Endothelial cell of umbilical vein (primary cell): Measurements from ENCODE around the gene PRKAG1.

Experiments used
- GATA2 ChIP-seq: IDR thresholded peaks from 2 replicates; pipeline ENCODE4 v1.7.0; 2011; ENCODE audit warnings: low read depth, mild to moderate bottlenecking, moderate library complexity, mixed read lengths, low read length; ENCODE audit not compliant: insufficient read length, insufficient read depth
- POLR2A ChIP-seq: IDR thresholded peaks from 2 replicates; pipeline ENCODE4 v1.6.1; 2012; ENCODE audit warnings: low read depth, mild to moderate bottlenecking, control low read depth, low read length
- POLR2AphosphoS5 ChIP-seq: IDR thresholded peaks from 2 replicates; pipeline ENCODE4 v1.6.1; 2012; ENCODE audit warnings: low read depth, mild to moderate bottlenecking, control low read depth, low read length, moderate library complexity; ENCODE audit not compliant: insufficient read depth

DNA sequence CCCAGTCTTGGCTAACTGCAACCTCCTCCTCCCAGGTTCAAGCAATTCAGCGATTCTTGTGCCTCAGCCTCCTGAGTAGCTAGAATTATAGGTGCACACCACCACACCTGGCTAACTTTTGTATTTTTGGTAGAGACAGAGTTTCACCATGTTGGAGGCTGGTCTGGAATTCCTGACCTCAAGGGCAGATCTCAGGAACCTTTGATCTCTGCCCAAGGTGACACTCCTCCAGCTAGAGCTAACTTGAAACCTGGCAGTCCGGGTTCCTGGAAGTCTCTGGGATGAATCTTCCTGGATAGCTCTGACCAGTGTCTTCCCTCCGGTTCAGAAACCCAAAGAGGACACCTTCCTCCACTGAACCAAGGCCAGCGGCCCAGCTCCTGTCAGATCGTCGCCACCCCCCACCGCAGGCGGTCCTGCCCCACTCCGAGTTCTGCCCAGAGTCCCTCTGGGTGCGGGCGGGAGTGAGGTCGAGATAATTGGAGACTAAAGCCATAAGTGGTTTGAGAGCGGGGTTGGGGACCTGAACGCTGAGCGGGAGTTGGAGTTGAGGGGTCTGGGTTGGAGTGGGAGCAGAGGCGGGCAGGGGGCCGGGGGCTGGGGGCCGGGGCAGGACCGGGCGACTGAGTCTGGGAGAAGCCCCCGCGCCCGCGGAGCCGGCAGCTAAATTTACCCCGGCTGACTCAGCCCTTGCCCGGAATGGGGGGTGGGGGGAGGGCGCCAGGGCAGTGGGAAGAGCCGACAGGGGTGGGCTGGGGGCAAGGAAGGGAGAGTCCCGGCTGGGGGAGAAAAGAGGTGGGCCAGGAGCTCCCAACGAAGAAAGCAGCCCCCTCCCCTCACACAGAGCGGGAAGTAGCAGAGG is 24.1 kb downstream of the PRKAG1 start:
- no peak for TF ChIP-seq POLR2AphosphoS5
- TF ChIP-seq GATA2: no peak
- no peak for TF ChIP-seq POLR2A
